ENCODE measurements around the gene C17orf50.

C17orf50 gene

DNA sequence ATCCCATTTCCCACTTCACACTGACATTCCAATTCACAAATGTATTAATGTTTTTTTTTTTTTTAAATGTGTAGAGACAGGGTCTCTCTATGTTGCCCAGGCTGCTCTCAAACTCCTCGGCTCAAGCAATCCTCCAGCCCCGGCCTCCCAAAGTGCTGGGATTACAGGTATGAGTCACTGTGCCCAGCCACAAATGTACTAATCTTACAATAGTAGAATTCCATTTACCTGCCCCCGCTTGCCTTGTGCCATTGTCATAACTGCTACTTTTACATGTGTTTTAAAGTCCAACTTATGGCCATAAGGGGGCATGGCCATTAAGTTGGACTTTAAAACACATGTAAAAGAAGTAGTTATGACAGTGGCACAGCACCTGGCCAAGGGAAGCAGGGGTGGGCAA lies 30.2 kb downstream of the C17orf50 start:
- H3K36me3 ChIP-seq, result no peaks in the 10 kb centered on the region
- TF ChIP-seq, protein P1, sequence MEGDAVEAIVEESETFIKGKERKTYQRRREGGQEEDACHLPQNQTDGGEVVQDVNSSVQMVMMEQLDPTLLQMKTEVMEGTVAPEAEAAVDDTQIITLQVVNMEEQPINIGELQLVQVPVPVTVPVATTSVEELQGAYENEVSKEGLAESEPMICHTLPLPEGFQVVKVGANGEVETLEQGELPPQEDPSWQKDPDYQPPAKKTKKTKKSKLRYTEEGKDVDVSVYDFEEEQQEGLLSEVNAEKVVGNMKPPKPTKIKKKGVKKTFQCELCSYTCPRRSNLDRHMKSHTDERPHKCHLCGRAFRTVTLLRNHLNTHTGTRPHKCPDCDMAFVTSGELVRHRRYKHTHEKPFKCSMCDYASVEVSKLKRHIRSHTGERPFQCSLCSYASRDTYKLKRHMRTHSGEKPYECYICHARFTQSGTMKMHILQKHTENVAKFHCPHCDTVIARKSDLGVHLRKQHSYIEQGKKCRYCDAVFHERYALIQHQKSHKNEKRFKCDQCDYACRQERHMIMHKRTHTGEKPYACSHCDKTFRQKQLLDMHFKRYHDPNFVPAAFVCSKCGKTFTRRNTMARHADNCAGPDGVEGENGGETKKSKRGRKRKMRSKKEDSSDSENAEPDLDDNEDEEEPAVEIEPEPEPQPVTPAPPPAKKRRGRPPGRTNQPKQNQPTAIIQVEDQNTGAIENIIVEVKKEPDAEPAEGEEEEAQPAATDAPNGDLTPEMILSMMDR (IDR thresholded peaks at IDR 0.05), result no peak
- no peaks in the 10 kb centered on the region for H3K9me3 ChIP-seq
- no peak overlapping the region for H3K4me3 ChIP-seq (ENCODE audit: low read depth in 1 of 2, low read length in 1 of 2)
- peaks cover 77% of the 10 kb centered on the region for H3K27me3 ChIP-seq
- no peak overlapping the region for H3K27ac ChIP-seq
- H3K4me1 ChIP-seq (ENCODE audit: control insufficient read depth in 1 of 2, insufficient read depth in 1 of 2, low read depth in 1 of 2, low read length in 1 of 2), result peaks cover 5 to 8% of the 10 kb centered on the region in 2 experiments

DNA sequence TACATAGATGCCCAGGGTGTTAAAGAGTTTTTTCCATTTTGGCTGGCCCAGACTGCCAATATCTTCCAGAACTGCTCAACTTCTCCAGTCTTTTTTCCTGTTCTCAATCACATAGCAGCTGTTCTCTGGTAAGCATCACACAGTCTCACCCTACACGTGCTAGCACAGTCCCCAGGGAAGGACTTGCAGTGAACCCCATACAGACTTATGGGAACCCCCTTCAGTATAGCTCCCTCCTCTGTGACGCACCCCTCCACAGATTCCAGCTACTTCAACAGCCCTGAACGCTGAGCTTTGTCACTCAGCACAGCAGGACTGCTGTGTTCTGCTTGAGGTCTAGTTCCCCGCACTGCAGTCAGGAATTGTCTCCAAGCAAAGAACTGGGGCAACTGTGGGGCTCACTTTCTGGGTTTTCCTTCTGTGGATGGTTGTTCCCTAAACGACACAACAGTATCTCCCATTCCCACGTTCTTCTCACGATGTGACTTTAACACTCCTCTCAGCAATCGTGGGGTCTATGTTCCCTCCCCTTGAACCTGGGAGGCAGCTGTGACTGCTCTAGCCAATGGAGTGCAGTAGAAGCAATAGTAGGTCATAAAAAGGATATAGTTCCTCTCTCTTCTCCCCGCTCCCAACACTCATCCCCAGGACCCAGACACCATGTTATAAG lies 31.1 kb downstream of the C17orf50 start:
- Histone ChIP-seq H3K9me3 (no peaks in the 10 kb centered on the region), H3K4me1 (ENCODE audit: control insufficient read depth in 1 of 2, insufficient read depth in 1 of 2, low read depth in 1 of 2, low read length in 1 of 2) (peaks cover 7 to 9% of the 10 kb centered on the region in 2 experiments), H3K27ac (no peak overlapping the region), H3K4me3 (ENCODE audit: low read depth in 1 of 2, low read length in 1 of 2) (no peak overlapping the region), H3K27me3 (peaks cover 85% of the 10 kb centered on the region), H3K36me3 (no peaks in the 10 kb centered on the region)
- TF ChIP-seq, protein P1 (IDR thresholded peaks at IDR 0.05), result no peak

DNA sequence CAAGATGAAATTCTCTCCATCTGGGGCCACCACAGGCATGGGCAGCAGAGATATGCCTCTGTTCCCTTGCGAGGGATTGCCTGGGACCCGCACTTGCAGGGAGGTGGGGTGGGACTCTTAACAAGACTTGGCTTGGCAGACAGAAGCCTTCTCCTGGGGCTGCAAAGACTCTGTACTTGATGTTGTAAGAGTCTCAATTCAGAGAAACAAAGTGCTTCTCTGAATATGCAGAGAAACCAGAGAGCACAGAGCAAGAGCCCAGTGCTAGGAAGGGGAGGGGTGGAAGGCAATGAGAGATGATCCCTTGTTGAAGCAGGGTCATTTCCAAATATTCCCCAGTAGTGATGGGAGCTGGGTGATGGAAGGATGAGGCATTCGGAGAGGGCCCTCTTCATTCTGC lies 32.6 kb downstream of the C17orf50 start:
- Histone ChIP-seq H3K4me1 (ENCODE audit: control insufficient read depth in 1 of 2, insufficient read depth in 1 of 2, low read depth in 1 of 2, low read length in 1 of 2) (peaks cover 7 to 9% of the 10 kb centered on the region in 2 experiments), H3K36me3 (no peaks in the 10 kb centered on the region), H3K4me3 (ENCODE audit: low read depth in 1 of 2, low read length in 1 of 2) (no peak overlapping the region), H3K27ac (no peak overlapping the region), H3K9me3 (no peaks in the 10 kb centered on the region), H3K27me3 (peaks cover 85% of the 10 kb centered on the region)
- TF ChIP-seq, protein P1 (IDR thresholded peaks at IDR 0.05), result no peak

DNA sequence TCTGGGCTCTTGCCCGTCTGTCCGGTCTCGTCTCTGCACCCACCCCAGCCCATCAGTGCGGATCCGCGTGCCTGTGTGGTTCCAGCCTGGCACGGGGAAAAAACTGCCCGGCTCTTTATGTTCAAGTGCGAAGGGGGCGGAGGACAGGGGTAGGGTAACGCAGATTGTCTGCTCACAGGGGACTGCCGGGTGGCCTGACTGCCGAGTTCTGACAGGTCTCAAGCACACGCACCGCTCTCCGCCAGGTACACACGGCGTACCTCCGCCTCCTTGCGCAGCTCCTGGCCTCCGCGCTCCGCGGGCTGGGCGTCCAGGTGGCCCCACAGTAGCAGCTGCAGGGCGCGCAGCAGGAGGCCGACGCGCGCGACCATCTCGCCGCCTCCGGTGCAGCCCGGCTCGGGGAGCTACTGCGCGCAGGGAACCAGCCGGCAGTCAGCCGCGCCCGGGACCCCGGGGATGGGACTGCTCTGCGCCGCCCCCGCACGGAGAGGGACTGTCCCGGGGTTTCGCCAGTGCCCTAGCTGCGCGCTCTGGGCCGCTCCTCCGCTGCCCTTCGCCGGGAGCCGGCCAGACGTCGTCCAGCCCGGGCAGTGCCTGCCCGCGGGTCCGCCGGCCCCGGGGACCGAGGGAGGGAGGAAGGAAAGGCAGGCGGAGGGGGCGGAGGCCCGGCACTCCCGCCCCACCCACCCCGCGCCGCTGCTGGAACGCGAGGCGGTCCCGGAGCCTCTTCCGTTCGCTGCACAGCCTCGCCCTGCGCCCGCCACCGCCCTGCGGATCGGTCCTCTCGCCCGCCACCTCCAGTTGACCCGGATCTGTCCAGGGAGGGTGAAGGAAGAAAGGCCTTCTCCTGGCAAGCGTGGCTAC lies 34.6 kb downstream of the C17orf50 start, which contains the start of gene MMP28:
Gene MMP28 (minus strand): TSS at position 635 of the 864 bp plus-strand sequence. CDS start 264 bp downstream, at position 371.
- Histone ChIP-seq H3K4me1 (ENCODE audit: control insufficient read depth in 1 of 2, insufficient read depth in 1 of 2, low read depth in 1 of 2, low read length in 1 of 2) (peaks cover 7 to 9% of the 10 kb centered on the region in 2 experiments), H3K27ac (no peak within 1 kb of the TSS), H3K4me3 (ENCODE audit: low read depth in 1 of 2, low read length in 1 of 2) (peak within 1 kb of the TSS in 1 of 2 experiments; percentile 37), H3K27me3 (peaks cover 90% of the 10 kb centered on the region), H3K9me3 (no peaks in the 10 kb centered on the region), H3K36me3 (no peaks in the 10 kb centered on the region)
- TF ChIP-seq, protein P1 (IDR thresholded peaks at IDR 0.05), result no peak

DNA sequence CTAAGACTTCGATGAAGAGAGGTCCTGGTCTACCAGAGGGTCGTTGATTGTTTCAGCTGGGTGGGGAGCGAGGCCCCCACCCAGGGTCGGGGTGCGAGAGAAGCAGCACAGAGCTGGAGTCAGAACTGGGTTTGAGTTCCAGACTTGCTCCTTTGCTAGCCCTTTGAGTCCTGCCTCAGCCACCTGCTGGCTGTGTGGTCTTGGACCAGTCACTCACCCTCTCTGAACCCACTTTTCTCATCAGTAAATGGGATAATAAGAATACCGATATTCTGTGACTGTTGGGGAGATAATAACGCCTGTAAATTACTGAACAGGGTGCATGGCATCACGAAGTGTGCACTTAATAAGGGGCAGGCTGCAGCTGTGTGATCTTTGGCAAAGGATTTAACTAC lies 35.2 kb downstream of the C17orf50 start:
- TF ChIP-seq, protein P1 (IDR thresholded peaks at IDR 0.05), result no peak
- Histone ChIP-seq H3K4me1 (ENCODE audit: control insufficient read depth in 1 of 2, insufficient read depth in 1 of 2, low read depth in 1 of 2, low read length in 1 of 2) (peaks cover 7 to 9% of the 10 kb centered on the region in 2 experiments), H3K4me3 (ENCODE audit: low read depth in 1 of 2, low read length in 1 of 2) (peak overlapping the region in 1 of 2 experiments; percentile 37), H3K27me3 (peaks cover 93% of the 10 kb centered on the region), H3K36me3 (no peaks in the 10 kb centered on the region), H3K27ac (no peak overlapping the region), H3K9me3 (no peaks in the 10 kb centered on the region)

Data from neutrophil (primary cell).